Activated CD4-positive, alpha-beta T cell treated with anti-CD3 and anti-CD28 coated beads, Interleukin-2, amount 10 ng/mL, durations not matched to agents 7 days and 5 days (primary cell): ENCODE results near the gene SLC41A2. TPM values are rescaled to one million over a fixed set of nuclear protein-coding genes. Genes with fewer than 3 reads are reported as not detected.

Experiments used
- CTCF ChIA-PET: fragments of 350-600 bp; sonication (Branson Sonifier 250); formaldehyde crosslinking; loops from one replicate; lab custom pipeline; 2021; ENCODE audit warnings: antibody characterized with exemption; lab: Charles Lee
- POLR2A ChIA-PET: fragments of 350-600 bp; sonication (Branson Sonifier 250); formaldehyde crosslinking; loops from one replicate; lab custom pipeline; 2021; ENCODE audit warnings: antibody characterized with exemption; lab: Charles Lee
- DNase-seq: peaks from one replicate; pipeline ENCODE4 v3.0.0-alpha.2; 2020
- H3K27ac Mint-ChIP-seq: one replicate; pipeline ENCODE4 v1.8.0; 2021; ENCODE audit warnings: mild to moderate bottlenecking, moderate library complexity, mixed read lengths
- H3K27me3 Mint-ChIP-seq: one replicate; pipeline ENCODE4 v1.8.0; 2021; ENCODE audit warnings: mixed read lengths
- H3K36me3 Mint-ChIP-seq: one replicate; pipeline ENCODE4 v1.8.0; 2021; ENCODE audit warnings: low read depth, mixed read lengths
- H3K4me1 Mint-ChIP-seq: one replicate; pipeline ENCODE4 v1.8.0; 2021; ENCODE audit warnings: mixed read lengths
- H3K4me3 Mint-ChIP-seq: one replicate; pipeline ENCODE4 v1.8.0; 2021; ENCODE audit warnings: mild to moderate bottlenecking, moderate library complexity, mixed read lengths
- H3K9me3 Mint-ChIP-seq: one replicate; pipeline ENCODE4 v1.8.0; 2021; ENCODE audit warnings: mixed read lengths
- total RNA-seq, 2 experiments: library from RNA; stranded (reverse); gene quantifications; one replicate each; pipeline ENCODE4 v1.2.3, GENCODE V29; 2021

The SLC41A2 gene
- total RNA-seq, 2 experiments from 2014 or later, result 2.1 to 2.4 TPM

DNA sequence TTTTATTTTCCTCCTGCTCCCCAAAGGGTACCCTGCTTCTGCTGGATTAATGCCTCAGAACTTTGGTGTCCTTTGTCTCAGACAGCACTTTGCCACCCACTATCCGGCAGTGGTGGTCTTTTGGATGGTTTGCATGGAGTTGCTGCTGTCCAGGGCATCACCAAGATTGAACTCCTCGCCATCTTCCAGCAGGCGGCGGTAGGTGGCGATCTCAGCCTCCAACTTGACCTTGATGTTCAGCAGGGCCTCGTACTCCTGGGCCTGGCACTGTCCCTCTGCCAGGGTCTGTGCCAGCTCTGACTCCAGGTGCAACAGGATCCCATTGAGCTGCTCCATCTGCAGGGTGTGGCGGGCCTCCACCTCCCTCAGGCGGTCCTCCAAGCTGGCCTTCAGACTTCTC, 18.6 kb upstream of the SLC41A2 start:
- DNase-seq, result no peak
- H3K9me3 Mint-ChIP-seq, result no peaks in the 10 kb centered on the region
- no peaks in the 10 kb centered on the region for H3K36me3 Mint-ChIP-seq
- H3K27me3 Mint-ChIP-seq, result peaks cover 15% of the 10 kb centered on the region
- no peak overlapping the region for H3K27ac Mint-ChIP-seq
- CTCF ChIA-PET, result interaction anchor here (0.9 kb wide), 1 partner anchor 20 kb away, joined by 4 read pairs; no protein-coding TSS in a partner anchor
- POLR2A ChIA-PET, result no interaction called here
- no peaks in the 10 kb centered on the region for H3K4me1 Mint-ChIP-seq
- H3K4me3 Mint-ChIP-seq, result no peak overlapping the region

DNA sequence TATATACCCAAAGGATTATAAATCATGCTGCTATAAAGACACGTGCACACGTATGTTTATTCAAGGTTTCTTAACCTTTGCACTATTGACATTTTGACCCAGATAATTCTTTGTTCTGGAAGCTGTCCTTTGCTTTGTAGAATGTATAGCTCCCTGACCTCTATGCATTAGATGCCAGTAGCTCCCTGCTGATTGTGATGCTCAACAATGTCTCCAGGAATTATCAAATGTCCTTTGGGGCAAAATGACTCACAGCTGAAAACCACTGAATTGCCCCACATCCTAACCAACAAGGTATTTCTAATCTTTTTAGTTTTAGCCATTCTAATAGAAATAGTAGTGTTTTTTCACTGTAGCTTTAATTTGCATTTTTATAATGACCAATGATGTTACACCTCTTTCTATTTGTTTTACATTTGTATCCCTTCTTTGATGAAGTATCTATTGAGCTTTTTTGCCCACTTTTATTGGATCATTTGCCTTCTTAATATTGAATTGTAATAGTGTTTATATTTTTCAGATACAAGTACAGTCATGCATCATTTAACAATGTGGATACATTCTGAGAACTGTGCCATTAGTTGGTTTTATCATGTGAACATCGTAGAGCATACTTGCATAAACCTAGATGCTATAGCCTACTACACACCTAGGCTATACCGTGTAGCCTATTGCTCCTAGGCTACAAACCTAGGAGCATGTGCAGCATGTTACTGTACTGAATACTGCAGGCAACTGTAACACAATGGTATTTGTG, 17.7 kb upstream of the SLC41A2 start:
- POLR2A ChIA-PET, result no interaction called here
- Mint-ChIP-seq H3K36me3 (no peaks in the 10 kb centered on the region), H3K27me3 (peaks cover 8% of the 10 kb centered on the region), H3K4me1 (no peaks in the 10 kb centered on the region), H3K27ac (no peak overlapping the region), H3K4me3 (no peak overlapping the region), H3K9me3 (no peaks in the 10 kb centered on the region)
- DNase-seq, result no peak
- CTCF ChIA-PET, result interaction anchor here (0.8 kb wide), 1 partner anchor 11 kb away, joined by 3 read pairs; the partner anchor contains the start of gene NOPCHAP1

DNA sequence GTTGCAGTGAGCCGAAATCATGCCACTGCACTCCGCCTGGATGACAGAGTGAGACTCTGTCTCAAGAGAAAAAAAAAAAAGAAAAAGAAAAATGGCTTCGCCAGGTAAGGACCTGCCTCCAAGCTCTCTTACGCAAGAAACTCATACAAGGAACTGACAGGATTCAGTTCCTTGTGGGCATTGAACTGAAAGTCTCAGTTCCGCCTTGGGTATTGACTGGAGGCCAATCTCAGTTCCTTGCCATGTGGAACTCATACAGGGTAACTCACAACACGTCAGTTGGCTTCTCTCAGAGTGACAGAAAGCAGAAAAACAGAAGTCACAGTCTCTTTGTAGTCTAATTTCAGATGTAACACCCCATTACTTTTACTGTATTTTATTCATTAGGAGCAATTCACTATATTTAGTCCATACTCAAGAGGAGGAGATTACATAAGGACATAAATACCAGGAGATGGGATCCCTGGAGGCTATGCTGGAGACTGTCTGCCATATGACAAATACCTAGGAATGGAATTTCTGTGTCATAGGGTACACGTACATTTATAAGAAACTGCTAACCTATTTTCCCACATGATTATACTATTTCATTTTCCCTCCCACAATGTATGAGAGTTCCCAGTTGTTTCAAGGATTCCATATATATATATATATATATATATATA, 16.7 kb upstream of the SLC41A2 start:
- no peaks in the 10 kb centered on the region for H3K9me3 Mint-ChIP-seq
- peaks cover 1% of the 10 kb centered on the region for H3K27me3 Mint-ChIP-seq

DNA sequence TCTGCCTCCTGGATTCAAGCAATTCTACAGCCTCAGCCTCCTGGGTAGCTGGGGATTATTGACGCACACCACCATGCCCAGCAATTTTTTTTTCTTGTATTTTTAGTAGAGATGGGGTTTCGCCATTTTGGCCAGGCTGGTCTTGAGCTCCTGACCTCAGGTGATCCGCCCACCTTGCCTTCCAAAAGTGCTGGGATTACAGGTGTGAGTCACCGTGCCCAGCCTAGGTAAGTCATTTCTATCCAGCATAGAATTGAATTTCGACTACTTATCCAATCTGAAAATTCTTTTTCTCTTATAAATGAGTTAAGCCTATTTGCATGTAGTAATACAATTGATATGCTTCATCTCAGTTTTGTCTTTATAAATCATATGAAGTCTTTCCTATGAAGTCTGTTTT, 15.2 kb upstream of the SLC41A2 start:
- DNase-seq, result no peak
- POLR2A ChIA-PET, result no interaction called here
- no peak overlapping the region for H3K27ac Mint-ChIP-seq
- no peak overlapping the region for H3K4me3 Mint-ChIP-seq
- H3K4me1 Mint-ChIP-seq, result no peaks in the 10 kb centered on the region
- H3K27me3 Mint-ChIP-seq, result no peaks in the 10 kb centered on the region
- CTCF ChIA-PET, result no interaction called here
- H3K9me3 Mint-ChIP-seq, result no peaks in the 10 kb centered on the region
- no peaks in the 10 kb centered on the region for H3K36me3 Mint-ChIP-seq

More for the DNA sequence above, 16.7 kb upstream of the SLC41A2 start:
- Mint-ChIP-seq H3K36me3 (no peaks in the 10 kb centered on the region), H3K4me3 (no peak overlapping the region), H3K27ac (no peak overlapping the region), H3K4me1 (no peaks in the 10 kb centered on the region)
- ChIA-PET POLR2A (no interaction called here), CTCF (interaction anchor here (0.7 to 0.8 kb wide), 2 partner anchors 12 to 213 kb away, joined by 3 to 4 read pairs; partner anchors contain the start of gene NOPCHAP1)
- no peak for DNase-seq

DNA sequence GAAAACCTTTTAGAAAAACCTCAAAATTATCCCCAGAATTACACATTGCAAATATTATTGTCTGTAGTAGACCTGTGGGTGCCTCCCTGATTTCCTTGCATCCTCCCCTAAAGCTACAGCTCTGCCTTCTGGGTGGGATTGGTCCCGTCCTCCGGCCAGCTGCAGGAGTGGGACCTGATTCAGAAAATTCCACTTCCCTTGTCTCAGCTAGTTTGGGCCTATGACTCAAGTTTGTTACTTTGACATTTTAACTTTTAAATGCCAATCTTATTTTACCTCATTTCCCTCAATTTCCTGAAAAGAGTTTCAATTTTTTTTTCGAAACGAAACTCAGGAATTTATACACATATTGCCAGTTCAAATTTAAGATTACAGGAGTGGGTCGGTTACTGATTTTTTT, 13.2 kb upstream of the SLC41A2 start:
- Mint-ChIP-seq H3K4me3 (no peak overlapping the region), H3K27ac (no peak overlapping the region), H3K36me3 (no peaks in the 10 kb centered on the region), H3K27me3 (peaks cover 5% of the 10 kb centered on the region), H3K9me3 (no peaks in the 10 kb centered on the region), H3K4me1 (no peaks in the 10 kb centered on the region)
- POLR2A ChIA-PET, result no interaction called here
- DNase-seq, result no peak
- CTCF ChIA-PET, result interaction anchor here (0.7 to 1.4 kb wide), 3 partner anchors 13 to 304 kb away, joined by 3 to 4 read pairs (median 4); partner anchors contain the start of gene SLC41A2

DNA sequence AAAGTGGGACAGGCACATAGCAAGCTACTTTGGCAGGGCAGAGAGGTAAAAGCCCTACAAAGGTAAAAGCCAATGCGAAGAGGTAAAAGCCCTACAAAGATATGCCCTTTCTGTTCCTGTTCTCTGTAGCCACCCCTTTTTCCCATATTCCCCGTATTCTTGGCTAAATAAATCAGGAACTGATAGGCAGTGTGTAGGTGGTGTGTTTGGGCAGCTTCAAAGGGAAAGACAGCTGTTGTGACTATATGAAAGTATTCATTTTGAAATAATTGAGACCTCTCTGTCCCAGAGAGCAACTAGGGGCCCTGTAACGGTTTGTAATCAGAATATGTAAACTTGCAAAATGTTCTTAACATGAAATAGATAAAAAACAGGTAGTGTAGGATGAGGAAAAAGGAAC, 11.3 kb upstream of the SLC41A2 start:
- Mint-ChIP-seq H3K4me1 (no peaks in the 10 kb centered on the region), H3K27ac (no peak overlapping the region), H3K4me3 (no peak overlapping the region), H3K27me3 (peaks cover 18% of the 10 kb centered on the region), H3K36me3 (no peaks in the 10 kb centered on the region), H3K9me3 (no peaks in the 10 kb centered on the region)
- DNase-seq, result no peak
- POLR2A ChIA-PET, result no interaction called here
- CTCF ChIA-PET, result interaction anchor here (0.6 to 1.0 kb wide), 2 partner anchors 10 to 652 kb away, joined by 5 read pairs; no protein-coding TSS in a partner anchor

DNA sequence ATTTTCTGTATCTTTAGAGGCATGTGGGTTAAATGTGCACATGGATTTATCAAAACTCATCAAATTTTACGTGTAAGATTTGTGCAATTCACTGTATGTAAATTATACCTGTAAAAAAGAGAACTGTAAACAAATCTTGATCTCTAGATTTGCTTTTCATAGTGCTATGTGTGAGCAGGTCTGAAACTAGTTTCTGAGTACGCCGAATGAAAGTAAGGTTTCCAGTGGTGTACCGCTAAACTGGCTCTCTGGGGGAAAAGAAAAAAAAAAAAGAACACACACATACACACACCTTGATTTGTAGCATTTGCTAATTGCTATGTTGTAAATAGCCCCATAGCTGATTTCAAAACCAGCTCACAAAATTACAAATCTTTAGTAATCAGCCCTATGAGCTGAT, 8.6 kb upstream of the SLC41A2 start:
- H3K27me3 Mint-ChIP-seq, result peaks cover 34% of the 10 kb centered on the region
- CTCF ChIA-PET, result no interaction called here
- POLR2A ChIA-PET, result no interaction called here
- DNase-seq, result no peak
- H3K36me3 Mint-ChIP-seq, result no peaks in the 10 kb centered on the region
- no peaks in the 10 kb centered on the region for H3K9me3 Mint-ChIP-seq
- no peak overlapping the region for H3K4me3 Mint-ChIP-seq
- H3K4me1 Mint-ChIP-seq, result no peaks in the 10 kb centered on the region
- H3K27ac Mint-ChIP-seq, result no peak overlapping the region

DNA sequence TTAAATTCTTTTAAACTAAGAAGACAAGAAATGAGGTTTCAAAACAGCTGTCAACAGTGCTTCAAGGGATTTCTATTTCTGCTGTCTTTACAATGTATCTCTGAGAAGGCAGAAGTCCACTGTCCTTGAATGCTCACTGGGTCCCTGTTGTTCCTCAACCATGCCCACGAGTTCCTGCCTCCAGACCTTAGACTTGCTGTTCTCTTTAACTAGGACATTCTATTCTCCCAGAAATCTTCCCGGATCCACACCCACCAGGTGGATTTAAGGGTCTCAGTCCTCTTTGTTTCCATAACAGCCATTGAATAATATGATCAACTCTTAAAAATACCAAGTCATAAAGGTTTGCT, 6.7 kb upstream of the SLC41A2 start:
- Mint-ChIP-seq H3K9me3 (no peaks in the 10 kb centered on the region), H3K4me1 (no peaks in the 10 kb centered on the region), H3K4me3 (no peak overlapping the region), H3K27me3 (peaks cover 43% of the 10 kb centered on the region), H3K36me3 (no peaks in the 10 kb centered on the region), H3K27ac (no peak overlapping the region)
- ChIA-PET CTCF (no interaction called here), POLR2A (no interaction called here)
- DNase-seq, result no peak

DNA sequence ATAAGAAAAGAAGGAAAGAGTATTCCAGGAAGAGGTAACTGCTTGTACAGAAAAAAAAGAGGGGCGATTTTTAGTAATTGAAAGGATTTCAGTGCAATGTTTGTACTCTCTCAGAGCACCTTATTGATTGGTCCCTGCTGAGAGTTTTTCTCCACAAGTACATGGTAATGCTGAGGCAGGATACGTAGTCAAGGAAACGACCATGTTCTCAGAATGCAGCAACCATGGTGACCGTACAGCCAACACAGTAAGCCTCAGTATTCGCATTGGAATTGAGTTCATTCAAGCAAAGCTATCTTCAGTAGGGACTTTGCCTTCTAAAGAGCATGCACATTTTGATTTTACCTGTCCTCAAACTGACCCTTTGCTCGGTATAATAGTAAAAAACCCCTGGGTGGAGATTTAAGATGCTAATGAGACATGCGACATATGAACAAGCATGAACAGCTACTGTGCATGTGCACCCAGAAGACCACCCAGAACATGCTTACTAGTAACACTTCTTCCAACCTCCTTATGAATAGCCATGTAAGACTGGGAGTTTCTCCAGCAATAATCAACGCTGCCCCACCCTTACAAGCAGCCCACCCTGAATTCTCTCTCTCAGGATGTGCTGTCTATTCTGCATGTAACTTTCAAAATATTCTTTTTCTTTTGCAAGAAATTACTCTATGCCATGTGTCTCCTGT, 6.2 kb upstream of the SLC41A2 start:
- H3K36me3 Mint-ChIP-seq, result no peaks in the 10 kb centered on the region
- no peaks in the 10 kb centered on the region for H3K9me3 Mint-ChIP-seq
- POLR2A ChIA-PET, result no interaction called here
- no peak overlapping the region for H3K4me3 Mint-ChIP-seq
- CTCF ChIA-PET, result interaction anchor here (1.3 kb wide), 1 partner anchor 583 kb away, joined by 3 read pairs; no protein-coding TSS in a partner anchor
- DNase-seq, result no peak
- H3K27ac Mint-ChIP-seq, result no peak overlapping the region
- peaks cover 47% of the 10 kb centered on the region for H3K27me3 Mint-ChIP-seq
- peaks cover 5% of the 10 kb centered on the region for H3K4me1 Mint-ChIP-seq

DNA sequence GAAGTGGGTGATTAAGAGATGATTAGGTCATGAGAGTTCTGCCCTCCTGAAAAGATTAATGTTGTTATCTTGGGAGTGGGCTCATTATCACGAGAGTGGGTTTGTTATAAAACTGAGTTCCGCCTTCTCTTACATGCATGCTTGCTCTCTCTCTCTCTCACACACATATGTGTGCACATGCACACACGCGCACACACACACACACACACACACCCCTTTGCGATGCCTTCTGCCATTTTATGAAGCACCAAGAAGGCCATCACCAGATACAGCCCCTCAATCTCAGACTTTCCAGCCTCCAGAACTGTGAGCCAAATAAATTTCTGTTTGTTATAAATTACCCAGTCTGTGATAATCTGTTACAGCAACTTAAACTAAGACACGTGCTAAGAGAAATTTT, 5.7 kb upstream of the SLC41A2 start:
- Mint-ChIP-seq H3K4me3 (no peak overlapping the region), H3K4me1 (peaks cover 10% of the 10 kb centered on the region)
- POLR2A ChIA-PET, result no interaction called here

DNA sequence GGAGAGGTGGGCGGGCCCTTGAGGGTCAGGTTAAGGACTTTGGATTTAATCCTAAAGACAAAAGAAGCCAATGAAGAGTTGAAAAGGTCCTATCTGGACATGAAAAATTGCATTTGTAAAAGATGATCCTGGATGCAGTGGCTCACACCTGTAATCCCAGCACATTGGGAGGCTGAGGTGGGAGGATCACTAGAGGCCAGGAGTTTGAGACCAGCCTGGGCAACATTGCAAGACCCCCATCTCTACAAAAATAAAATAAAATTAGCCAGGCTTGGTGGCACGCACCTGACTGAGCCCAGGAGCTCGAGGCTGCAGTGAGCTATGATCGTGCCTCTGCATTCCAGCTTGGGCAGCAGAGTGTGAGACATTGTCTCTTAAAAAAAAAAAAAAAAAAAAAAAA, 2.4 kb upstream of the SLC41A2 start:
- no peak overlapping the region for H3K27ac Mint-ChIP-seq
- no peaks in the 10 kb centered on the region for H3K36me3 Mint-ChIP-seq
- ChIA-PET CTCF (interaction anchor here (1.3 kb wide), 1 partner anchor 25 kb away, joined by 4 read pairs; no protein-coding TSS in a partner anchor), POLR2A (no interaction called here)
- H3K27me3 Mint-ChIP-seq, result peaks cover 63% of the 10 kb centered on the region
- no peaks in the 10 kb centered on the region for H3K9me3 Mint-ChIP-seq
- DNase-seq, result no peak
- H3K4me1 Mint-ChIP-seq, result peaks cover 22% of the 10 kb centered on the region
- no peak overlapping the region for H3K4me3 Mint-ChIP-seq

More for the DNA sequence above, 5.7 kb upstream of the SLC41A2 start:
- no peak for DNase-seq
- CTCF ChIA-PET, result interaction anchor here (1.3 kb wide), 1 partner anchor 582 kb away, joined by 3 read pairs; no protein-coding TSS in a partner anchor
- Mint-ChIP-seq H3K27me3 (peaks cover 52% of the 10 kb centered on the region), H3K9me3 (no peaks in the 10 kb centered on the region), H3K27ac (no peak overlapping the region), H3K36me3 (no peaks in the 10 kb centered on the region)

DNA sequence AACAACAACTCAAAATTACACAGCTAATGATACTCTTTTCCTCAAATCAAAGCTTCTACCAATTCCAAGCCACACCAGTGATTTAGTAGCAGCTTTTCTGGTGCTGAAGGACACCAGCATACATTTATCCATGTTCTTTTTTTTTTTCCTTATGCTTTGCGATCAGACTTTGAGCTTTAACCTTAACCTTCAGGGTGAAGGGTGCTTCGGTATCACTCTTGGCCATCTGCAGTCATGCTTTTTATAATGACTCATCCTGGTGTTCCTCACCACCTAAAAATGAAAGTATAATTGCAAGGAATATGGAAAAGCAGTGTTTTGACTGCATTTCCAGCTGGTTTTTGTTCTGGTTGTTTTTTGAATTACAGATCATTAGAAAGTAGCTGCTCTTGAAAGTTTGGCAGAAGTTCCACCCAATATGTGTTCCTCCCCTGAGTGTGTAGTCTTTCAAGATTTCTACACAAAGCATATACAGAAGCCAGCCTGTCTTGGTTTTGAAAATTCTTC, 1.3 kb upstream of the SLC41A2 start:
- POLR2A ChIA-PET, result no interaction called here
- Mint-ChIP-seq H3K9me3 (no peaks in the 10 kb centered on the region), H3K4me1 (peaks cover 22% of the 10 kb centered on the region), H3K27me3 (peaks cover 60% of the 10 kb centered on the region), H3K4me3 (peak overlapping the region; percentile 85), H3K36me3 (no peaks in the 10 kb centered on the region), H3K27ac (no peak overlapping the region)
- DNase-seq, result no peak
- CTCF ChIA-PET, result interaction anchor here (0.6 to 1.7 kb wide), 5 partner anchors 10 to 1759 kb away, joined by 3 to 5 read pairs (median 4); no protein-coding TSS in a partner anchor
